ENCODE results near the gene SOX9.
"Not testable (repeated sequence)": the region's sequence is repeated elsewhere in the genome, so short reads cannot be mapped to it uniquely, and the experiment has no call there.

Gene SOX9

DNA sequence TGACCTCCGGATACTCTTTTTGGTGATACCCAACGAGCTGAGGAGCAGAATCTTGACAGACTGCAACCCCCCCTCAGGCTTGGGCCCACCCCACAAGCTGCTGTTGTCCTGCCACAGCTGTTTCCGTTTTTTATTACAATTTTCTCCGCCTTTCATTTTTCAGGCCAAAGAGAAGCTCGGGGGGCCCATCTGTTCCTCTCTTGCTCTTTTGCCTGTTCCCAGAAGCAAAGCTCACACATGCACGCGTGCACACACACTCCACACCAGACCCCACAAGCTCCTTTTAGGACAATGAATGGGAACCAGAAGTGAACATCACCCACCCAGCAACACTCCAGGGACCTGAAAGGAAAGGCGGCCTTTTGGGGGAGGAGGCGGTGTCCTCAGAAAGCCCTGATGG, 16.3 kb downstream of the SOX9 start:
- Histone ChIP-seq H4K20me1 (ENCODE audit: insufficient read depth, low read length, poor library complexity, severe bottlenecking) (no peaks in the 10 kb centered on the region), H3K79me2 (ENCODE audit: insufficient read depth, low read length) (no peaks in the 10 kb centered on the region), H3K9me3 (ENCODE audit: insufficient read depth, low read depth, low read length) (no peaks in the 10 kb centered on the region; the same call in 1 of the 2 replicates), H3K27me3 (ENCODE audit: insufficient read depth, low read length, poor library complexity, severe bottlenecking) (no peaks in the 10 kb centered on the region), H2AFZ (ENCODE audit: low read length) (no peak overlapping the region), H3K4me2 (ENCODE audit: low read depth, low read length, poor library complexity, severe bottlenecking) (no peak overlapping the region), H3K4me3 (ENCODE audit: low read length, poor library complexity, severe bottlenecking) (no peak overlapping the region), H3K36me3 (ENCODE audit: insufficient read depth, low read length) (no peaks in the 10 kb centered on the region), H3K9me2 (replicated peaks; ENCODE audit: low read depth, low read length) (no peaks in the 10 kb centered on the region), H3K9ac (ENCODE audit: low read depth, low read length, poor library complexity, severe bottlenecking) (no peak overlapping the region), H3F3A (ENCODE audit: low read depth) (no peaks in the 10 kb centered on the region), H3K4me1 (ENCODE audit: insufficient read depth, low read length, poor library complexity, severe bottlenecking) (no peaks in the 10 kb centered on the region)
- TF ChIP-seq EZH2phosphoT487 (IDR thresholded peaks at IDR 0.05; ENCODE audit: borderline replicate concordance), result no peak
- TF ChIP-seq, protein P1, sequence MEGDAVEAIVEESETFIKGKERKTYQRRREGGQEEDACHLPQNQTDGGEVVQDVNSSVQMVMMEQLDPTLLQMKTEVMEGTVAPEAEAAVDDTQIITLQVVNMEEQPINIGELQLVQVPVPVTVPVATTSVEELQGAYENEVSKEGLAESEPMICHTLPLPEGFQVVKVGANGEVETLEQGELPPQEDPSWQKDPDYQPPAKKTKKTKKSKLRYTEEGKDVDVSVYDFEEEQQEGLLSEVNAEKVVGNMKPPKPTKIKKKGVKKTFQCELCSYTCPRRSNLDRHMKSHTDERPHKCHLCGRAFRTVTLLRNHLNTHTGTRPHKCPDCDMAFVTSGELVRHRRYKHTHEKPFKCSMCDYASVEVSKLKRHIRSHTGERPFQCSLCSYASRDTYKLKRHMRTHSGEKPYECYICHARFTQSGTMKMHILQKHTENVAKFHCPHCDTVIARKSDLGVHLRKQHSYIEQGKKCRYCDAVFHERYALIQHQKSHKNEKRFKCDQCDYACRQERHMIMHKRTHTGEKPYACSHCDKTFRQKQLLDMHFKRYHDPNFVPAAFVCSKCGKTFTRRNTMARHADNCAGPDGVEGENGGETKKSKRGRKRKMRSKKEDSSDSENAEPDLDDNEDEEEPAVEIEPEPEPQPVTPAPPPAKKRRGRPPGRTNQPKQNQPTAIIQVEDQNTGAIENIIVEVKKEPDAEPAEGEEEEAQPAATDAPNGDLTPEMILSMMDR (conservative IDR thresholded peaks at IDR 0.05; ENCODE audit: low read length), result no peak

DNA sequence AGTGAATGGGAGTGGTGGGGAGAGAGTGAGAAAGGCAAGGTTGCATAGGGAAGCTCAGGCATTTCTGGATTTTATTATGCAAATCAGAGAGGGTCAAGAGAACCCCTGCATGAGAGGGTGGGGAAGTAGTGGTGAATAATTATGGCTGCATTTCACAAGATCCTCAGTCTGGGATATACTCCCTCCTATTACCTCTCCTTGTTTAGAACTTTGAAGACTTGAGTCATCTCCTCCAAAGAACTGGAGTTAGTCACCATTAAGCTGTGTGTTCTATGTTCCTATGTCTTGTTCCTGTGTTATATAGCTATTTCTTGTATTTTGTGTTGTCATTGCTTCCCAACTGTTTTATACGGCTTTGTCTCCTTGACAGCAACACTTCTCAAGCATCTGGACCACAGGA, 18.4 kb downstream of the SOX9 start:
- H4K20me1 ChIP-seq (ENCODE audit: insufficient read depth, low read length, poor library complexity, severe bottlenecking), result no peaks in the 10 kb centered on the region
- H3K9ac ChIP-seq (ENCODE audit: low read depth, low read length, poor library complexity, severe bottlenecking), result no peak overlapping the region
- H3K27me3 ChIP-seq (ENCODE audit: insufficient read depth, low read length, poor library complexity, severe bottlenecking), result no peaks in the 10 kb centered on the region
- no peaks in the 10 kb centered on the region for H3K4me1 ChIP-seq (ENCODE audit: insufficient read depth, low read length, poor library complexity, severe bottlenecking)
- no peaks in the 10 kb centered on the region for H3F3A ChIP-seq (ENCODE audit: low read depth)
- H3K4me3 ChIP-seq (ENCODE audit: low read length, poor library complexity, severe bottlenecking), result no peak overlapping the region
- H3K79me2 ChIP-seq (ENCODE audit: insufficient read depth, low read length), result no peaks in the 10 kb centered on the region
- no peak overlapping the region for H3K4me2 ChIP-seq (ENCODE audit: low read depth, low read length, poor library complexity, severe bottlenecking)
- no peaks in the 10 kb centered on the region; the same call in 1 of the 2 replicates for H3K9me3 ChIP-seq (ENCODE audit: insufficient read depth, low read depth, low read length)
- H3K9me2 ChIP-seq (replicated peaks; ENCODE audit: low read depth, low read length), result no peaks in the 10 kb centered on the region
- TF ChIP-seq, protein P1 (conservative IDR thresholded peaks at IDR 0.05; ENCODE audit: low read length), result no peak
- no peak for TF ChIP-seq EZH2phosphoT487 (IDR thresholded peaks at IDR 0.05; ENCODE audit: borderline replicate concordance)
- no peaks in the 10 kb centered on the region for H3K36me3 ChIP-seq (ENCODE audit: insufficient read depth, low read length)
- H2AFZ ChIP-seq (ENCODE audit: low read length), result no peak overlapping the region

DNA sequence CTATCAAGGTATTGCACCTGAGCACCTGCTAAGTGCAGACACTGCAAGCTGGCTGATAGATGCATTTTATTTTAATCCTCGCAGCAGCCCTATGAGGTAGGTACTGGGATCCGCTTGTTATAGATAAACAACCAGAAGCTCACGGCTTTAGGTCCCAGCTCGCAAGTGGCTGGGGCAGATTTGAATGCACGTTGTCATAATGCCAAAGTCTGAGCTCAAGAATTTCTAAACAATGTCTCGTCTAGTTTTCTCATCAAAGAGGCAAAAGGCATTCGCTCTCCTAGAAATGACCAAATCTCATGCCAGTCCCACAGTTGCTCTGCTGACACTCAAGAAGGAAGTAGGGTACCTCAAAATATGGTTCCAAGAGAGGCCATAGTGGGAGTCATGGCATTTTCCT, 20.5 kb downstream of the SOX9 start:
- no peaks in the 10 kb centered on the region for H3K9me2 ChIP-seq (replicated peaks; ENCODE audit: low read depth, low read length)
- H3K27me3 ChIP-seq (ENCODE audit: insufficient read depth, low read length, poor library complexity, severe bottlenecking), result no peaks in the 10 kb centered on the region
- H3F3A ChIP-seq (ENCODE audit: low read depth), result no peaks in the 10 kb centered on the region
- no peaks in the 10 kb centered on the region for H3K79me2 ChIP-seq (ENCODE audit: insufficient read depth, low read length)
- no peak overlapping the region for H3K9ac ChIP-seq (ENCODE audit: low read depth, low read length, poor library complexity, severe bottlenecking)
- H3K4me1 ChIP-seq (ENCODE audit: insufficient read depth, low read length, poor library complexity, severe bottlenecking), result no peaks in the 10 kb centered on the region
- H2AFZ ChIP-seq (ENCODE audit: low read length), result no peak overlapping the region
- no peak overlapping the region for H3K4me2 ChIP-seq (ENCODE audit: low read depth, low read length, poor library complexity, severe bottlenecking)
- H4K20me1 ChIP-seq (ENCODE audit: insufficient read depth, low read length, poor library complexity, severe bottlenecking), result no peaks in the 10 kb centered on the region
- no peak overlapping the region for H3K4me3 ChIP-seq (ENCODE audit: low read length, poor library complexity, severe bottlenecking)
- no peaks in the 10 kb centered on the region; the same call in 1 of the 2 replicates for H3K9me3 ChIP-seq (ENCODE audit: insufficient read depth, low read depth, low read length)
- no peaks in the 10 kb centered on the region for H3K36me3 ChIP-seq (ENCODE audit: insufficient read depth, low read length)
- no peak for TF ChIP-seq EZH2phosphoT487 (IDR thresholded peaks at IDR 0.05; ENCODE audit: borderline replicate concordance)
- TF ChIP-seq, protein P1 (conservative IDR thresholded peaks at IDR 0.05; ENCODE audit: low read length), result no peak

DNA sequence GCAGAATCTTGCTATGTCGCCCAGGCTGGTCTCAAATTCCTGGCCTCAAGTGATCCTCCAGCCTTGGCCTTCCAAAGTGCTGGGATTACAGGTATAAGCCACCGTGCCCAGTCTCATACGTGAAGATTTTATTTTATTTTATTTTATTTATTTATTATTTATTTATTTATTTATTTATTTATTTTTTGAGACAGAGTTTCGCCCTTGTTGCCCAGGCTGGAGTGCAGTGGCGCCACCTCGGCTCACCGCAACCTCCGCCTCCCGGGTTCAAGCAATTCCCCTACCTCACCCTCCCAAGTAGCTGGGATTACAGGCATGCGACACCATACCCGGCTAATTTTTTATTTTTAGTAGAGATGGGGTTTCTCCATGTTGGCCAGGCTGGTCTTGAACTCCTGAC, 21.3 kb downstream of the SOX9 start:
- H3K36me3 ChIP-seq (ENCODE audit: insufficient read depth, low read length); H4K20me1 ChIP-seq (ENCODE audit: insufficient read depth, low read length, poor library complexity, severe bottlenecking); H3K4me3 ChIP-seq (ENCODE audit: low read length, poor library complexity, severe bottlenecking); H3K9me2 ChIP-seq (replicated peaks; ENCODE audit: low read depth, low read length); H3K27me3 ChIP-seq (ENCODE audit: insufficient read depth, low read length, poor library complexity, severe bottlenecking); H3K9ac ChIP-seq (ENCODE audit: low read depth, low read length, poor library complexity, severe bottlenecking); H3F3A ChIP-seq (ENCODE audit: low read depth); H2AFZ ChIP-seq (ENCODE audit: low read length); H3K4me2 ChIP-seq (ENCODE audit: low read depth, low read length, poor library complexity, severe bottlenecking); H3K9me3 ChIP-seq (ENCODE audit: insufficient read depth, low read depth, low read length); H3K79me2 ChIP-seq (ENCODE audit: insufficient read depth, low read length); H3K4me1 ChIP-seq (ENCODE audit: insufficient read depth, low read length, poor library complexity, severe bottlenecking): not testable (repeated sequence)

Measured in Loucy (cell line).